Mucosa of stomach (tissue), 1 donor: Measurements from ENCODE around the gene LAMTOR4.
"Not testable (repeated sequence)": the region's sequence is repeated elsewhere in the genome, so short reads cannot be mapped to it uniquely, and the experiment has no call there.

Experiments used
- H3K27me3 ChIP-seq: one replicate; pipeline ENCODE4 v1.7.0; 2013; ENCODE audit warnings: mild to moderate bottlenecking, low read length; ENCODE audit not compliant: control insufficient read depth, insufficient read depth
- H3K36me3 ChIP-seq: one replicate; pipeline ENCODE4 v1.7.0; 2013; ENCODE audit warnings: low read length; ENCODE audit not compliant: control insufficient read depth, insufficient read depth
- H3K4me1 ChIP-seq: one replicate; pipeline ENCODE4 v1.7.0; 2013; ENCODE audit warnings: mild to moderate bottlenecking, low read length; ENCODE audit not compliant: control insufficient read depth, insufficient read depth
- H3K4me3 ChIP-seq: one replicate; pipeline ENCODE4 v1.7.0; 2013; ENCODE audit warnings: low read length
- H3K9ac ChIP-seq: one replicate; pipeline ENCODE4 v1.7.0; 2013; ENCODE audit warnings: mild to moderate bottlenecking, low read length, moderate library complexity
- H3K9me3 ChIP-seq: one replicate; pipeline ENCODE4 v1.7.0; 2013; ENCODE audit warnings: mild to moderate bottlenecking, low read length, moderate library complexity; ENCODE audit not compliant: control insufficient read depth
- donor health status: Pancreatic carcinoma.

Gene LAMTOR4

GRCh38 chr7:100126239-100126930, 22.3 kb upstream of the LAMTOR4 start:
- H3K4me1 ChIP-seq: peaks cover 44% of the 10 kb centered on the region
- no peaks in the 10 kb centered on the region for H3K36me3 ChIP-seq
- peak overlapping the region; percentile 96 for H3K9ac ChIP-seq
- no peaks in the 10 kb centered on the region for H3K27me3 ChIP-seq
- H3K9me3 ChIP-seq: no peaks in the 10 kb centered on the region
- H3K4me3 ChIP-seq: peak overlapping the region; percentile 91

DNA sequence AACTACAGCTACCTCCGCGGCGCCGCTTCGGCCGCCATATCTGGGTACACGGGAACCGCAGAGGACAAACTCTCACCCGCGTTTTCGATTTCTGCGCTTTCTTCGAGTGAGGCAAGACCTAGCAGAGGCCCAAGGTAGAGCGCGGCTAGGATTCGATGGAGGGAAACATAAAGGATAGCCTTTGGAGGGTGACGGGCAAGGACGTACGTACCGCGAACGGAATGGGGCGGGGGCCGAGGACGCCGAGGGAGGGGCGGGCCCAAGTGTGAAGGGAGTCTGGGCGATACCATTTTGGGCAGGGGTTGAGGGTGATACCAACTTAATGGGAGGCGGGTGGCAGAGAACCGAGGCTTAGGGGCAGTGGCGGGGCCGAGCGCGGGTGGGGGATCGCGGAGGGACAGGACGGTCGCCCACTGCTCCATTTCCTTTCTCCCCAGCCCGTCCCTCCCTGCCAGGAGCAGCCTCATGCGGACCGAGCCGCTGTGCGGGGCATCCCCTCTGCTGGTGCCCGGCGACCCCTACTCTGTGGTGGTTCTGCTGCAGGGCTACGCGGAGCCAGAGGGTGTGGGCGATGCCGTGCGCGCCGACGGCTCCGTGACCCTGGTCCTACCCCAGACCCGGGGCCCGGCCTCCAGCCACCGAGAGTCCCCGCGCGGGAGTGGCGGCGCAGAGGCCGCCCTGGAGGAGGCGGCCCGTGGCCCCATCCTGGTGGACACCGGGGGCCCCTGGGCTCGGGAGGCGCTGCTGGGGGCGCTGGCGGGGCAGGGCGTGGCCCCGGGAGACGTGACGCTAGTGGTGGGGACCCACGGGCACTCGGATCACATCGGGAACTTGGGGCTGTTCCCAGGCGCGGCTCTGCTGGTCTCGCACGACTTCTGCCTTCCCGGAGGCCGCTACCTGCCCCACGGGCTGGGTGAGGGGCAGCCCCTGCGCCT, 21.5 kb upstream of the LAMTOR4 start, which contains the start of gene MBLAC1:
MBLAC1 (plus strand) TSS at position 37 of the 935 bp plus-strand sequence; CDS start at position 466, 429 bp downstream.
- H3K36me3 ChIP-seq: no peaks in the 10 kb centered on the region
- peak within 1 kb of the TSS; percentile 91 for H3K4me3 ChIP-seq
- no peaks in the 10 kb centered on the region for H3K9me3 ChIP-seq
- H3K4me1 ChIP-seq: peaks cover 41% of the 10 kb centered on the region
- H3K9ac ChIP-seq: peak within 1 kb of the TSS; percentile 96
- no peaks in the 10 kb centered on the region for H3K27me3 ChIP-seq

DNA sequence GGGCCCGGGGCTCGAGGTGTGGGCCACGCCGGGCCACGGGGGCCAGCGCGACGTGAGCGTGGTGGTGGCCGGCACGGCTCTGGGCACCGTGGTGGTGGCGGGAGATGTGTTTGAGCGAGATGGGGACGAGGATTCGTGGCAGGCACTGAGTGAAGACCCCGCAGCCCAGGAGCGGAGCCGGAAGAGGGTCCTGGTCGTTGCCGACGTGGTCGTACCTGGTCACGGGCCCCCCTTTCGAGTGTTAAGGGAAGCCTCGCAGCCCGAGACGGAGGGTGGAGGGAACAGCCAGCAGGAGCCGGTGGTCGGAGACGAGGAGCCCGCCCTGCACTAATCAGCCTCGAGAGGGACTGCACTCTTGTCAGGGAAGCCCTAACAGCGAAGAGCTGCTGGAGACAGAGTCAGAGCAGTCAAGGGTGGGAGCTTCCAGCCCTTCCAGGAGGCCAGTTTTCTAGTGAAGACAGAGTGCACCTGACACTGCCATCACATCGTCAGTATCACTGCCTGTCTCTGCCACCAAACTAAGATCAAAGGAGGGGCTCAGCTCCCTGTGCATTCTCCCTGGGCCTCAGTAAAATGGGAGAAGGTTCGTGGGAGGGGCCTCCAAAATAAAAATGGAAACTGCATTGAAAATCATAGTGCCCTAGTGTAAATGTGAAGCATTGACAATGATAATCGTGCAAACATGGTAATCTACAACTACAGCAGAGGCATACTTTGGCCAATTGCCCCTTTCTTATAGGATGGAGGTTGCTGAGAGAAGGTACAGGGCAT, 20.7 kb upstream of the LAMTOR4 start:
- Histone ChIP-seq H3K36me3 (no peaks in the 10 kb centered on the region), H3K9ac (peak overlapping the region; percentile 96), H3K4me1 (peaks cover 38% of the 10 kb centered on the region), H3K4me3 (peak overlapping the region; percentile 91), H3K27me3 (no peaks in the 10 kb centered on the region), H3K9me3 (no peaks in the 10 kb centered on the region)

GRCh38 chr7:100128637-100128963, 20.1 kb upstream of the LAMTOR4 start:
- Histone ChIP-seq H3K27me3 (no peaks in the 10 kb centered on the region), H3K4me1 (peaks cover 38% of the 10 kb centered on the region), H3K4me3 (no peak overlapping the region), H3K9ac (no peak overlapping the region), H3K9me3 (no peaks in the 10 kb centered on the region), H3K36me3 (no peaks in the 10 kb centered on the region)

DNA sequence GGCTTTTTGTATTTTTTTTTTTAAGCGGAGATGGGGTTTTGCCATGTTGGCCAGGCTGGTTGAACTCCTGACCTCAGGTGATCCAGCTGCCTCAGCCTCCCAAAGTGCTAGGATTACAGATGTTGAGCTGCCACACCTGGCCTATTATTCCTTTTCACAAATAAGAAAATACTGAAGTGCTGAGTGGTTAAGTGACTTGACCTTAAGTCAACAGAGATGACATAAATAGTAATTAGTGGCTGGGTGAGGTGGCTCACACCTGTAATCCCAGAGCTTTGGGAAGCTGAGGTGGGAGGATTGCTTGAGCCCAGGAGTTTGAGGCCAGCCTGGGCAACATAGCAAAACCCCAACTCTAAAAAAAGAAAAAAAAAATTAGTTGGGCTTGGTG, 18.5 kb upstream of the LAMTOR4 start:
- not testable (repeated sequence) for H3K9me3 ChIP-seq, H3K27me3 ChIP-seq, H3K9ac ChIP-seq, H3K4me3 ChIP-seq, H3K36me3 ChIP-seq
- peaks cover 27% of the 10 kb centered on the region for H3K4me1 ChIP-seq

DNA sequence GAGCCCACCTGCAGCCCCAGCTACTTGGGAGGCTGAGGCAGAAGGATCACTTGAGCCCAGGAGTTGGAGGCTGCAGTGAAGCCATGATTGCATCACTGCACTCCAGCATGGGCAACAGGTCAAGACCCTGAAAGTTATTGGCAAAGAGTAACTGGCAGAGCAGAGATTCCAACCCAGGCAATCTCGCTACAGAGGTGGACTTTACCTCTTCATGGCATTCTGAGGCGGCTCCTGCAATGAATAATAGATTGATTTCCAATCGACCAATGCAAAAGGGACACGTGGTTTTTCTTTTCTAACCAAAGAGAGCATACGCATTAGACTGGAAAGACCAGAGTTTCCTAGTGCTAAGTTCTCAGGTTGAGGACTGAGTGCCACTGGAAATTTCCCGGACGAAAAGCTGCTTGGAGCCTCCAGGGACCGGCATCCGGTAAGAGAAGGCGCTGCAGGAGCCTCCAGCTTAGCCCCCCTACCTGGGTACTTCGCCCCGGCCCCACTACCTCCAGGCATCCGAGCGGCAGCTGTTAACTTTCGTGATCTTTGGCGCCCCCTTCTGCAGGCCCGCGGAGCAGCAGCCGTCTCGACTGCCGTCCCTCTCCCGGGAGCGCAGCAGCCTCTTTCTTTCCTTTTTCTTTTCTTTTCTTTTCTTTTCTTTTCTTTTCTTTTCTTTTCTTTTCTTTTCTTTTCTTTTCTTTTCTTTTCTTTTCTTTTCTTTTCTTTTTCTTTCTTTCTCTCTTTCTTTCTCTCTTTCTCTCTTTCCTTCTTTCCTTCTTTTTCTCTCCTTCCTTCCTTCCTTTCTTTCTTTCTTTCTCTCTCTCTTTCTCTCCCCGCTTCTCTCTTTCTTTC, 17.9 kb upstream of the LAMTOR4 start:
- H3K27me3 ChIP-seq: no peaks in the 10 kb centered on the region
- peaks cover 21% of the 10 kb centered on the region for H3K4me1 ChIP-seq
- H3K9me3 ChIP-seq: no peaks in the 10 kb centered on the region
- H3K36me3 ChIP-seq: no peaks in the 10 kb centered on the region
- no peak overlapping the region for H3K4me3 ChIP-seq
- peak overlapping the region; percentile 47 for H3K9ac ChIP-seq

DNA sequence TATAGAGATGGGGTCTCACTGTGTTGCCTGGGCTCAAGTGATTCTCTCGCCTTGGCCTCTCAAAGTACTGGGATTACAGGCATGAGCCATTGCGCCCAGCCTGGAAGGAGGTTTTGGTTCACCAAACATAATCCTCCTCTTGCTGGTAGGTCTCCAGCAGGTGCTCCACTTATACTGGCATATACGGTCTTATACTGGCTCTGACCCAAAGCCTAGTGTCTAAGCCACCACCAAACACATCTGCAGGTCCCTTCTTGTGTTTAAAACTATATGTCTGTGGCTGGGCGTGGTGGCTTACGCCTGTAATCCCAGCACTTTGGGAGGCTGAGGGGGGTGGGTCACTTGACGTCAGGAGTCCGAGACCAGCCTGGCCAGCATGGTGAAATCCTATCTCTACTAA, 16.6 kb upstream of the LAMTOR4 start:
- no peaks in the 10 kb centered on the region for H3K27me3 ChIP-seq
- no peaks in the 10 kb centered on the region for H3K9me3 ChIP-seq
- H3K4me1 ChIP-seq: peaks cover 15% of the 10 kb centered on the region
- H3K36me3 ChIP-seq: no peaks in the 10 kb centered on the region
- no peak overlapping the region for H3K9ac ChIP-seq
- no peak overlapping the region for H3K4me3 ChIP-seq

DNA sequence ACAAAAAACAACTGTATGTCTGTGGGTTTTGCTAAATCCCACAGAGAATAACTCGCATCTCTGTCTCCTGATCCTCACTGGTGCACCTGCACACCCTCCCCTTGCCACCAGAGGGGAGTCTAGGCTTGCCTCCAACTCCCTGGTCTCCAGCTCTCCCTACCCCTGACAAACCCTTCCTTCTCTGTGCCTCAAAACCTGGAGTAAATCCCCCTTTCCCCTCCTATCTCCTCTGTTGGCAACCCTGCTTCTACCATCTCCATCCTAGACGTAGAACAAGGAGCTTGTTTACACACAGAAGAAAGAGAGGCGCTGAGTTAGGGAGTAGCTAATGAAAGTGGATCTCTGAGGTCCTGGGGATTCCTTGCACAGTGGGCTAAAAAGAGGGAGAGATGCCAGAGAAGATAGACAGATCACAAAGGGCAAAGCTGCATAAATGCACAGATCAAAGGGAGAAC, 16.0 kb upstream of the LAMTOR4 start:
- peaks cover 14% of the 10 kb centered on the region for H3K4me1 ChIP-seq
- no peak overlapping the region for H3K4me3 ChIP-seq
- no peaks in the 10 kb centered on the region for H3K36me3 ChIP-seq
- H3K27me3 ChIP-seq: no peaks in the 10 kb centered on the region
- no peaks in the 10 kb centered on the region for H3K9me3 ChIP-seq
- H3K9ac ChIP-seq: no peak overlapping the region

DNA sequence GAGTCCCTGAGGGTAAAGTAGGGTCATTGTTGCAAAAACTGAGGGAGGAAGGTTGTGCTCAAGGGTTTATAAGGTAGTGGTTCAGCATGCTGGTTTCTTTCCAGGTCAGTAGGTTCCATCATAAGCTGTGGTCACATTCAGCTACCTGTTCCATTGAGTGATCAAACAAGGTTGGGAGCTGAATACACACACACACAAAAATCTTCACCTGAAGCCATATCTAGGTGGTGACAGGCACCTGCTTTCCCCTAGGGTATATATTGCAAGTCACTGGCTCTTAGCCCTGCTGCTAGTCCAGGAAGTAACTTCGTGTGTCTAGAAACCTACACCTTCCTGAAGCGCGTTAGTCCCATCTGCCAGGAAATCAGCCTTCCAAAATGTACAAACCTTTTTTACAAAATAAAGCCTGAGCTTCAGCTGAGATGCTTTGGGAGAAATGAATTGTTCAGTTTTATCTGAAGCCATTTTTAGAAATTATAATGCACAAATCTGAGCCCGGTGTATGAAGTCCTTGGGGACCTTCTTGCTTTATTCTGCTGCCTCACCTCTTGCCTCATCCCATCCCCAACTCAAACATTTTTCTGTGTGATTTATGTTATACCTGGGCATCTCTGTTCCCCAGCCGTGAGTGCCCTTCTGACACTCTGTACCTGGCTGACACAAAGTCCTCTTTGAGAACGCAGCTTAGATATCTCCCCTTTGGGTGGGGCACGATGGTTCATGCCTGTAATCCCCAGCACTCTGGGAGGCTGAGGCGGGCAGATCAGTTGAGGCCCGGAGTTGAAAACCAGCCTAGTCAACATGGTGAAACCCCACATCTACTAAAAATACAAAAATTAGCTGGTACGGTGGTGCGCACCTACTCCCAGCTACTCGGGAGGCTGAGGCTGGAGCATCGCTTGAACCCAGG, 10.6 kb upstream of the LAMTOR4 start:
- Histone ChIP-seq H3K27me3 (no peaks in the 10 kb centered on the region), H3K9ac (no peak overlapping the region), H3K9me3 (no peaks in the 10 kb centered on the region), H3K4me3 (no peak overlapping the region), H3K4me1 (peaks cover 21% of the 10 kb centered on the region), H3K36me3 (no peaks in the 10 kb centered on the region)

- H3K9me3 ChIP-seq: no peaks in the 10 kb centered on the region
- peaks cover 21% of the 10 kb centered on the region for H3K4me1 ChIP-seq
- H3K9ac ChIP-seq: no peak overlapping the region
- H3K27me3 ChIP-seq: no peaks in the 10 kb centered on the region
- H3K36me3 ChIP-seq: no peaks in the 10 kb centered on the region
- H3K4me3 ChIP-seq: no peak overlapping the region
Measured at GRCh38 chr7:100141555-100141949, 7.2 kb upstream of the LAMTOR4 start.
